H1 (cell line): ENCODE data around the gene RBM20. TPM values are rescaled to one million over a fixed set of nuclear protein-coding genes. Genes with fewer than 3 reads are reported as not detected.

ENCODE experiments used
- CTCF ChIA-PET: fragments of 300-600 bp; sonication (Branson Sonifier 250); formaldehyde crosslinking; loops from one replicate; lab custom pipeline; 2021; ENCODE audit not compliant: partially characterized antibody; lab: Charles Lee
- POLR2A ChIA-PET: fragments of 300-600 bp; sonication (Branson Sonifier 250); formaldehyde crosslinking; loops from one replicate; lab custom pipeline; 2021; ENCODE audit warnings: inconsistent platforms; ENCODE audit not compliant: partially characterized antibody; lab: Charles Lee
- DNase-seq, 2 experiments: peaks; one replicate each; pipeline versions ENCODE4 v3.0.0 to v3.0.0-alpha.2; 2010 to 2022; ENCODE audit warnings: low spot score in 2 of 2, low read depth in 1 of 2, mixed read lengths in 1 of 2
- FAIRE-seq: peaks from 2 replicates; lab custom pipeline; 2011; peaks lifted over from hg19 to GRCh38; lab: Jason Lieb, UNC
- H2AFZ ChIP-seq: 2 replicates; pipeline ENCODE4 v1.8.1; 2012; ENCODE audit warnings: low read length, inconsistent platforms
- H2AK5ac ChIP-seq: 2 replicates; pipeline ENCODE4 v1.6.1; 2013; ENCODE audit warnings: low read depth, low read length
- H2BK120ac ChIP-seq: replicated peaks from 2 replicates; pipeline ENCODE3; 2013; ENCODE audit warnings: low read depth, low read length, inconsistent platforms
- H2BK12ac ChIP-seq: 2 replicates; pipeline ENCODE4 v1.6.1; 2013; ENCODE audit warnings: low read depth, low read length
- H2BK15ac ChIP-seq: 2 replicates; pipeline ENCODE4 v1.6.1; 2013; ENCODE audit warnings: low read length
- H2BK20ac ChIP-seq: 2 replicates; pipeline ENCODE4 v1.6.1; 2013; ENCODE audit warnings: low read length
- H2BK5ac ChIP-seq: 2 replicates; pipeline ENCODE4 v1.6.1; 2013; ENCODE audit warnings: low read depth, low read length
- H3K14ac ChIP-seq: 2 replicates; pipeline ENCODE4 v1.6.1; 2013; ENCODE audit warnings: inconsistent platforms; ENCODE audit not compliant: insufficient read length
- H3K18ac ChIP-seq: 2 replicates; pipeline ENCODE4 v1.6.1; 2013; ENCODE audit warnings: low read length; ENCODE audit errors: extremely low read depth
- H3K23ac ChIP-seq: 2 replicates; pipeline ENCODE4 v1.6.1; 2013; ENCODE audit warnings: inconsistent platforms; ENCODE audit not compliant: insufficient read length
- H3K23me2 ChIP-seq: 2 replicates; pipeline ENCODE4 v1.6.1; 2013; ENCODE audit warnings: low read depth, low read length
- H3K27ac ChIP-seq: 2 replicates; pipeline ENCODE4 v1.6.1; 2011; ENCODE audit warnings: low read depth, low read length, inconsistent platforms
- H3K27me3 ChIP-seq, 4 experiments: replicated peaks in 1 of 4; 1 replicate in 1 of 4; 2 replicates in 3 of 4; pipeline versions ENCODE4 v1.6.1 to v1.8.1; 2011 to 2013; ENCODE audit warnings: low read length in 3 of 4, mild to moderate bottlenecking in 3 of 4, inconsistent platforms in 2 of 4, mixed read lengths in 2 of 4, moderate library complexity in 1 of 4; ENCODE audit not compliant: control insufficient read depth in 3 of 4, insufficient read depth in 3 of 4; ENCODE audit errors: extremely low read depth in 1 of 4
- H3K36me3 ChIP-seq, 4 experiments: 2 replicates each; pipeline versions ENCODE4 v1.6.1 to v1.8.1; 2011 to 2013; ENCODE audit warnings: mild to moderate bottlenecking in 4 of 4, low read length in 3 of 4, moderate library complexity in 2 of 4, control low read depth in 1 of 4, inconsistent platforms in 1 of 4; ENCODE audit not compliant: insufficient read depth in 4 of 4, control insufficient read depth in 2 of 4
- H3K4ac ChIP-seq: replicated peaks from 2 replicates; pipeline ENCODE3; 2013; ENCODE audit warnings: low read length, low read depth, mixed read lengths, inconsistent platforms; ENCODE audit not compliant: insufficient read length
- H3K4me1 ChIP-seq, 4 experiments: replicated peaks in 1 of 4; 1 replicate in 1 of 4; 2 replicates in 3 of 4; pipeline versions ENCODE4 v1.6.1 to v1.8.1; 2011 to 2013; ENCODE audit warnings: low read length in 3 of 4, inconsistent platforms in 2 of 4, mixed read lengths in 1 of 4; ENCODE audit not compliant: insufficient read depth in 4 of 4, control insufficient read depth in 3 of 4
- H3K4me2 ChIP-seq, 2 experiments: 2 replicates each; pipeline versions ENCODE4 v1.6.1 to v1.8.1; 2011 to 2013; ENCODE audit warnings: low read depth in 2 of 2, low read length in 2 of 2, control low read depth in 1 of 2, inconsistent platforms in 1 of 2, mild to moderate bottlenecking in 1 of 2; ENCODE audit not compliant: insufficient read depth in 1 of 2
- H3K4me3 ChIP-seq, 4 experiments: fragments of 200-600, 300-600 bp in 1 of 4; sonication (generic), shearing (Covaris generic), sonication (Bioruptor Twin) in 1 of 4; 2 replicates each; pipeline versions ENCODE4 v1.5.1 to v1.8.1; 2011 to 2016; ENCODE audit warnings: low read length in 4 of 4, low read depth in 3 of 4, control low read depth in 2 of 4, inconsistent platforms in 2 of 4, mild to moderate bottlenecking in 2 of 4, mixed read lengths in 1 of 4, moderate library complexity in 1 of 4; ENCODE audit not compliant: insufficient read depth in 2 of 4; ENCODE audit errors: extremely low read depth in 1 of 4
- H3K56ac ChIP-seq: replicated peaks from 2 replicates; pipeline ENCODE3; 2013; ENCODE audit warnings: low read depth, mild to moderate bottlenecking, mixed read lengths, low read length, inconsistent platforms; ENCODE audit not compliant: insufficient read length
- H3K79me1 ChIP-seq: 2 replicates; pipeline ENCODE4 v1.6.1; 2013; ENCODE audit warnings: low read depth, low read length, control low read depth
- H3K79me2 ChIP-seq, 2 experiments: 2 replicates each; pipeline versions ENCODE4 v1.6.1 to v1.8.1; 2012 to 2013; ENCODE audit warnings: low read length in 2 of 2, mild to moderate bottlenecking in 2 of 2, inconsistent platforms in 1 of 2; ENCODE audit not compliant: insufficient read depth in 2 of 2, control insufficient read depth in 1 of 2
- H3K9ac ChIP-seq, 4 experiments: replicated peaks in 1 of 4; 1 replicate in 1 of 4; 2 replicates in 3 of 4; pipeline versions ENCODE4 v1.6.1 to v1.8.1; 2011 to 2013; ENCODE audit warnings: low read depth in 3 of 4, low read length in 3 of 4, control low read depth in 2 of 4, mild to moderate bottlenecking in 2 of 4, moderate library complexity in 2 of 4, inconsistent platforms in 1 of 4; ENCODE audit errors: extremely low read depth in 1 of 4
- H3K9me3 ChIP-seq, 2 experiments: 2 replicates each; pipeline versions ENCODE4 v1.6.1 to v1.8.1; 2012 to 2013; ENCODE audit warnings: mild to moderate bottlenecking in 2 of 2, moderate library complexity in 2 of 2, control low read depth in 1 of 2, inconsistent platforms in 1 of 2, low read depth in 1 of 2, low read length in 1 of 2, mixed read lengths in 1 of 2; ENCODE audit not compliant: insufficient read depth in 2 of 2
- H4K20me1 ChIP-seq, 2 experiments: replicated peaks in 1 of 2; 2 replicates each; pipeline versions ENCODE3 to v1.8.1; 2011 to 2013; ENCODE audit warnings: inconsistent platforms in 2 of 2, low read length in 2 of 2, mild to moderate bottlenecking in 1 of 2; ENCODE audit not compliant: insufficient read depth in 2 of 2, control insufficient read depth in 1 of 2
- H4K5ac ChIP-seq: 2 replicates; pipeline ENCODE4 v1.6.1; 2013; ENCODE audit warnings: low read length, low read depth, mixed read lengths, inconsistent platforms; ENCODE audit not compliant: insufficient read length
- H4K8ac ChIP-seq: 2 replicates; pipeline ENCODE4 v1.8.0; 2013; ENCODE audit warnings: mild to moderate bottlenecking, moderate library complexity, low read length, inconsistent platforms; ENCODE audit not compliant: insufficient read depth; ENCODE audit errors: extremely low read depth
- H4K91ac ChIP-seq: replicated peaks from 2 replicates; pipeline ENCODE3; 2013; ENCODE audit warnings: low read length, mixed read lengths, inconsistent platforms; ENCODE audit not compliant: insufficient read length
- FOSL1 ChIP-seq: IDR thresholded peaks from 2 replicates; pipeline ENCODE4 v1.6.1; 2011; ENCODE audit warnings: mild to moderate bottlenecking, low read depth, low read length, moderate library complexity; ENCODE audit not compliant: insufficient read depth
- KDM1A ChIP-seq: fragments of 200-600, 300-600 bp; sonication (generic); IDR thresholded peaks from 2 replicates; pipeline ENCODE4 v1.7.1; 2016; ENCODE audit warnings: mild to moderate bottlenecking, low read length, borderline replicate concordance
- MAFK ChIP-seq: IDR thresholded peaks from 2 replicates; pipeline ENCODE4 v1.6.1; 2012; ENCODE audit warnings: low read depth, mild to moderate bottlenecking, improper control_type of control experiment, low read length
- WGBS, 2 experiments: shearing (Covaris generic) in 1 of 2; methylation state at CpG; one replicate each; pipeline versions ENCODE4 v1.1.6 to v1.1.7; 2013 to 2015; ENCODE audit warnings: low lambda C conversion rate in 2 of 2, mixed read lengths in 2 of 2, inconsistent platforms in 1 of 2, low coverage in 1 of 2, missing lambda C conversion rate in 1 of 2; ENCODE audit not compliant: insufficient replicate concordance in 2 of 2, insufficient coverage in 1 of 2, insufficient read length in 1 of 2; ENCODE audit errors: extremely low coverage in 1 of 2, missing lambda C conversion rate in 1 of 2; 5-methylcytosine and 5-hydroxymethylcytosine counted together
- polyA plus RNA-seq, 7 experiments: library from polyadenylated mRNA; depleted of rRNA in 3 of 7; stranded (reverse) in 5 of 7; unstranded in 2 of 7; fragments of >200 nt in 5 of 7; fragments of 200-250 nt in 2 of 7; gene quantifications; 1 replicate in 5 of 7; 2 replicates in 1 of 7; 4 replicates in 1 of 7; pipeline versions ENCODE4 v1.2.1 to v1.2.3, GENCODE V29; 2011 to 2013; ENCODE audit warnings: missing spikeins in 2 of 7, mixed read lengths in 2 of 7
- total RNA-seq: library from RNA; stranded (reverse); fragmentation: NEBNext Ultra II Directional; extraction: Animal tissue kit (Norgen Biotek cat#: 25700); gene quantifications from 2 replicates; pipeline ENCODE4 v1.2.1, GENCODE V29; 2021

Gene RBM20
- total and polyA plus RNA-seq, 2 of the 8 experiments (the other 6 are each of a cell fraction or from before 2014, with no cell fraction given), result 0.05 to 0.63 TPM

DNA sequence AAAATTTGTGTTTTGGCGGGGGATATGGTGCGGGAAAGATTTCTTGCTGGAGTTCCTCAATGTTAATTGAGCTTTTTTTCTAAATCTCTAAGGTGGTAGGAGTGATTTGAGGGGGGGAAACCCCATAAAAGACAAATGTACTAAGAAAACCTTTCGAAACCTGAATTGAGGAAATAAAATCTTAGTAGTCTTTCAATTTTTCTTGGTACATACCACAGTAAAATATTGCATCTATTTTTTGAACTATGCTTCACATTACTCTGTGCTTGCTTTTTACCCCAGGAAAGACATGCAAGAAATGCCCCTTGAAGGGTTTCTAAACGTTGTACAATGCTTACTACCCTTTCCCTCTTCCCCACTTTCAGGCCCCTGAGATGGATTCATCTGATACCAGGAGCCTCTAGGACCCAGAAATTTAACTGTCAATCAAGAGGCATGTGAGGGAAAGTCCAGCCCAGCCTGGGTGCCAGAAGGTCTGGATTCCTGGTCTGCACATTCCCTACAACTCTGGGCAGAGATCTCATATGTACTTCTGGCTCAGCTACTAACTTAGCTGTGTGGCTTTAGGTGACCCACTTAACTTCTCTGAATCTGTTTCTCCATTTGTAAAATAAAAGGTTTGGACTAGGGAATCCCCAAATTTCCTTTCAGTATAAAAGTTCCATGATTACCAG is 221.8 kb downstream of the RBM20 start:
- H3K27ac ChIP-seq, result no peak overlapping the region
- FAIRE-seq (no peak), DNase-seq (no peak)
- H2BK15ac ChIP-seq, result no peak overlapping the region
- H3K23ac ChIP-seq, result no peak overlapping the region
- H3K56ac ChIP-seq, result no peak overlapping the region
- no peak overlapping the region for H2BK120ac ChIP-seq
- H3K36me3 ChIP-seq, result no peaks in the 10 kb centered on the region; a peak in 1 of 8 replicates
- H4K20me1 ChIP-seq, result no peaks in the 10 kb centered on the region
- no peak overlapping the region for H2BK20ac ChIP-seq
- H4K5ac ChIP-seq, result no peak overlapping the region
- H2BK12ac ChIP-seq, result no peak overlapping the region
- H4K8ac ChIP-seq, result no peak overlapping the region
- no peaks in the 10 kb centered on the region for H3K9me3 ChIP-seq
- no peak overlapping the region for H3K14ac ChIP-seq
- H3K9ac ChIP-seq, result no peak overlapping the region
- no peak overlapping the region for H2BK5ac ChIP-seq
- H3K4me3 ChIP-seq, result no peak overlapping the region
- POLR2A ChIA-PET, result no interaction called here
- no peak overlapping the region for H4K91ac ChIP-seq
- no peak overlapping the region for H3K4ac ChIP-seq
- TF ChIP-seq KDM1A (peak; percentile 52; the same call in 1 of the 2 replicates), MAFK (no peak), FOSL1 (peak; percentile 80; the same call in 1 of the 2 replicates)
- TF ChIP-seq, all 59 proteins: peak for 2
- no peak overlapping the region for H2AFZ ChIP-seq
- H3K4me1 ChIP-seq, result peaks cover 3 to 8% (median 3%) of the 10 kb centered on the region in 4 experiments
- no peak overlapping the region for H2AK5ac ChIP-seq
- no peak overlapping the region for H3K4me2 ChIP-seq
- no peaks in the 10 kb centered on the region; the same call in 1 of the 2 replicates for H3K23me2 ChIP-seq
- CTCF ChIA-PET, result interaction anchor here (0.7 to 2.7 kb wide), 3 partner anchors 16 to 603 kb away, joined by 3 to 10 read pairs (median 3); no protein-coding TSS in a partner anchor
- 93% methylated on average over 4 of the region's 4 CpGs; no CpG with 5 or more reads in 1 of the 2 experiments for WGBS, 2 experiments
- H3K79me2 ChIP-seq, result no peaks in the 10 kb centered on the region
- H3K79me1 ChIP-seq, result no peaks in the 10 kb centered on the region
- no peak overlapping the region for H3K18ac ChIP-seq
- no peaks in the 10 kb centered on the region for H3K27me3 ChIP-seq
